Skin epidermis (tissue), 12 donors: Measurements from ENCODE around the gene ZBP1.
A peak's percentile ranks its signal among the peaks of the same experiment; 100 is the strongest.

Experiments used
- H3K27ac ChIP-seq, 21 experiments: fragments of 200-600 bp; sonication (generic) in 11 of 21; one replicate each; pipeline ENCODE4 v1.5.0; 2020; ENCODE audit warnings: mild to moderate bottlenecking in 3 of 21, inconsistent platforms in 2 of 21, moderate library complexity in 2 of 21
- H3K4me3 ChIP-seq, 7 experiments: fragments of 200-600 bp; sonication (generic) in 2 of 7; one replicate each; pipeline ENCODE4 v1.5.0; 2020; ENCODE audit warnings: inconsistent platforms in 2 of 7, mild to moderate bottlenecking in 2 of 7, moderate library complexity in 1 of 7

Gene ZBP1

DNA sequence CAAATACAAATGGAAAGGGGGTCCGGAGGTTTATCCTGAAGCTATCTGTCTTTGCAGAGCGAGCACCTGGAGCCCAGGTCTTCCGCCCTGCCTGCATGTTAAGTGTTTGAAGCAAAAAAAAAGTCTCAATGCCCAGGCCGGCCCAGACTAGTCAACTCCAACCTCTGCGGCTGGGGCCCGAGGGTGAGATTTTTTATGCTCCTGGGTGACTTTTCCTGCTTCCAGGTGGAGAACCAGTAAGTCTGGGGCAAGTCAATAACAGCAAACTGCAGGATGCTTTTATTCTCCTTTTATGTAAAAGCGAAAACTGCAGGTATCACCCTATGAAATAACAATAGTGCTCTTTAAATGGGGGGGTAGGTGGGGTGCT is 2.0 kb upstream of the ZBP1 start:
- peak overlapping the region in 4 of 21 experiments; percentile 9 to 89 (median 42) for H3K27ac ChIP-seq
- no peak overlapping the region for H3K4me3 ChIP-seq

DNA sequence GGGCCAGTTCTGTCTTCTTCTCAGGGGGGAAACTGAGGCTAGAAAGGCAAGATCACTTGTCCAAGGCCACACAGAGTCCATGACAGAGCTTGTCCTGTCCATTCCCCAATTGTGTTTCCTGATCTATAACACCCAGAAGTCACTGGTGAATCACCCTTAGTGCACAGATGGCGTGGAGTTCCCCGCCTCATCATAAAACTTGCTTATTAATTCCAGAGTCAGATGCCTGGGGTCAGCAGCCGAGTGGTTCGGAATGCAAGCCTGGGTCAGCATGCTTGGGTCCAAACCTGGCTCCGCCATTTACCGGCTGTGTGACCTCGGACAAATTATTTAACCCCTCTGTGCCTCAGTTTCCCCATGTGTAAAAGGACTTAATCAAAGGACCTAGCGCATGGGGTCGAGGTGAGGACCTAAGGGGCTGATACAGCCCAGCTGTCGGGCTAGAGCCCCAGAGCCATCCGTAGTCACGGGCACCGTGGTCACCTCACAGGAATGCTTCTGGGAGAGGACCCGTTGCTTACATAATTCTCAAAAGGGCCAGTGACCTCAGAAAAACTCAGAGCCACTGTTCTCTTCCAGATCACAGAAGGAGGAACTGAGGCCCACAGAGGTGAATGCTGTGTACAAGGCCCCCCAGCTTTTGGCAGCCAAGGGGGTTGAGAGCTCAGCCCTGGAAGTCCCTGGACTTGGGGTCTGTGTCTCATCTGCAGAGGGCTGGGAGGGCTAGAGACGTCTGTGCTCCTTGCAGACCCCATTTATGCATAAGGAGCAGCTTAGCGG is 1.4 kb upstream of the ZBP1 start:
- Histone ChIP-seq H3K27ac (peak overlapping the region in 10 of 21 experiments; percentile 34 to 89 (median 72)), H3K4me3 (no peak overlapping the region)

DNA sequence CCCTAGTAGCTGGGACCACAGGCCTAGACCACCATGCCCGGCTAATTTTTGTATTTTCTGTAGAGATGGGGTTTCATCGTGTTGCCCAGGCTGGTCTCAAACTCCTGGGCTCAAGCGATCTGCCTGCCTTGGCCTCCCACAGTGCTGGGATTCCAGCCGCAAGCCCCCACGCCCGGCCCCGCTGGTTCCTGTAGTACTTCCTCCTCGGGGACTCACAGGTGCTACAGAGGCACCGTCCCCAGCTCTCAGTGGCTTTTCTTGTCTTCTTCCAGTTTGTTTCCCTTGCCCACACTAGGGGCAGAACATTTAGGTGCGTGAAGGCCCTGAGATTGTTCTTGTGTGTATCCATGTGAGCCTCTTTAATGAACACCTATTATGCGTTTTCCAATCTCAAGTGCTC is 773 bp upstream of the ZBP1 start:
- Histone ChIP-seq H3K4me3 (no peak overlapping the region), H3K27ac (peak overlapping the region in 15 of 21 experiments; percentile 3 to 89 (median 70))

DNA sequence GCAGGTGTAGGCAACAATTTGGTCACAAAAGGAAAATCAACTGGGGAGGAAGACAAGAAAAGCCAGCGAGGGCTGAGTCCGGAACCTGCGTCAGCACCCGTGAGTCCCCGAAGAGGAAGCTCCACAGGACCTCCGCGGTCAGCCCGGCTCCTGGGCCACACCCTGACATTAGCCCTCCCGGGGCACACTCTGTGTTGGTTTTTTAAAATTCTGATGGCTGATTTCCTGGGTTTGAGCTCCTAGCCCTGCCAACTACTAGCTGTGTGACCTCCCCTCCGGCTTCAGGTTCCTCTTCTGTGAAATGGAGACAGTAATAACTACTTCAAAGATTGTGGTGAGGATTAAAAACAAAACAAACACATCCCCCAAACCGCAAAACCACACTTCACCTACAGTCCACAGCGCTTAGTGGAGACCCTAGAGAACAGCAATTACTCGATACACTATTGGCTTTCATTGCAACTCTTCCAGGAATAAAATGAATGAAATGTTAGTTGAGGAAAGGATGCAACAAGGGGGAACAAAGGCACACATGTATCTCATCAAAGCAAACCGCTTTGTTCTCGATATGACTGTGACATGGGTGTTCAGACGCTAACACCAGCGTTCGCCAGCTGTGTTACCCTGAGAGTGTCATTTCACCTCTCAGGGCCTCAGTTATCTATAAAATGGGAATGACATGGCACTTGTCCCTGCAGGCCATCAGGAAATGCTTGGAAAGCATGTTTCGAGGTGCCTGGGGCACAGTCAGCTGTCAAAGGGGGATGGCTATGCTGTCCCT is 985 bp downstream of the ZBP1 start:
- Histone ChIP-seq H3K4me3 (peak overlapping the region in 6 of 7 experiments; percentile 12 to 28 (median 20)), H3K27ac (peak overlapping the region in 18 of 21 experiments; percentile 14 to 89 (median 70))

DNA sequence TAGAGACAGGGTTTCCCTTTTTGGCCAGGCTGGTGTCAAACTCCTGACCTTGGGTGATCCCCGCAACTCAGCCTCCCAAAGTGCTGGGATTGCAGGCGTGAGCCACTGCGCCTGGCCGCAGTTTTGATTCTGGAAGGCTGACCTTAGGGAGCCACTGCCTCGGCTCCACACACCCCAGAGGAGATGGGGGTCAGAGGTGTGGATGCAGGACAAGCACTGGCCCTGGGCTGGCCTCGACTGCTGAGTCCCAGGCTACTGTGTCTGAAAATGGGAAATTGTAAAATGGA is 1.5 kb downstream of the ZBP1 start:
- H3K4me3 ChIP-seq = peak overlapping the region in 3 of 7 experiments; percentile 9 to 28 (median 12)
- peak overlapping the region in 18 of 21 experiments; percentile 14 to 89 (median 67) for H3K27ac ChIP-seq

DNA sequence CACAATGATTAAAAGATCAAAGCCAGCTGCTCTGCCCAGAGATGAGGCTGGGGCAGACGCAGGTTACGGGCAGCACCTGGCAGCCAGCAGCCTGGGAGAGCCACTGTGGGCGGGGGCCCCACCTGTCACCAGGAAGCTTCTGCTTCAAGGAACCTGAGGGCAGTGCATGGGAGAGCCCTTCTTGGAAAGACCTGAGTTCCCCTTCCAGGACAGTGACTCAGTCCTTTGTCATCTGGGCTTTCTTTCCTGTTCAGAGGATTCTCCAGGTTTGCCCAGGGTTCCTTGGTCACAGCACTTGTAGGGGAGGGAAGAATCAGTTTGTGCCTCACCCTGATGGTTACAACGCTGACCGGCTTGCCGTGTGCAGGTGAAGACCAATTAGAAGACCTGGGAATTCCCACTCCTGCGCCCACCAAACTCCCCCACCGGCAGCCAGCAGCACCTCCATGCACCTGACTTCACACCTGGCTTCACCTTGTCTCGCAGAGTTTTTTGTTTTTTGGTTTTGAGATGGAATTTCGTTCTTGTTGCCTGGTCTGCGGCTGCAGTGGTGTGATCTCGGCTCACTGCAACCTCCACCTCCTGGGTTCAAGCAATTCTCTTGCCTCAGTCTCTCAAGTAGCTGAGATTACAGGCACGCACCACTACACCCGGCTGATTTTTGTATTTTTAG is 2.0 kb downstream of the ZBP1 start:
- Histone ChIP-seq H3K27ac (peak overlapping the region in 16 of 21 experiments; percentile 15 to 89 (median 71)), H3K4me3 (peak overlapping the region in 3 of 7 experiments; percentile 9 to 28 (median 12))

DNA sequence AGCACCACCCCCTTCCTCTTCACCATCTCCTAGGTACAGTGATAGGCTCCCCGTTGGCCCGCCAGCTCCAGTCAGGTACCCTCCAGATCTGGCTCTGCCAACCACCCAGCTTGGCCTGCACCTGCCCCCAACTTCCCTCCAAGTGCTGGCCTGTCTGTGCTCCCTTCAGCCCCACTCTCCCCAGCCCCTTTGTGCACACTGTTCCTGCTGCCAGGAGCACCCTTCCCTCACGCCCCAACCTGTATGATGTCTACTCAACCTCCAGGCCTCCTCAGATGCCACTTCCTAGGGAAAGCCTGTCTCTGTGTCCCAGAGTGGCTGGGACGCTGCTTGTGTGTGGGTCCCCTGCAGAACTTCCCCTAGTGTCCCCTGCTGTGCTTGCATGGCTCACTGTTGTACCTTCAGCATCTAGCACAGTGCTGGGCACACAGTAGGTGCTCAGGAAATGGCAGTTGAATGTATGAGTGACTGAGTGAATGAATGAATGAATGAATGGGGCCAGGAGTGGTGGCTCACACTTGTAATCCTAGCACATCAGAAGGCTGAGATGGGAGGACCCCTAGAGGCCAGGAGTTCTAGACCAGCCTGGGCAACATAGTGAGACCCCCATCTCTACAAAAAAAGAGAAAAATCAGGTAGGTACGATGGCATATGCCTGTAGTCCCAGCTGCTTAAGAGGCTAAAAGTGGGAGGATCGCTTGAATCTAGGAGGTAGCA is 3.0 kb downstream of the ZBP1 start:
- no peak overlapping the region for H3K4me3 ChIP-seq
- peak overlapping the region in 2 of 21 experiments; percentile 87 to 89 for H3K27ac ChIP-seq

DNA sequence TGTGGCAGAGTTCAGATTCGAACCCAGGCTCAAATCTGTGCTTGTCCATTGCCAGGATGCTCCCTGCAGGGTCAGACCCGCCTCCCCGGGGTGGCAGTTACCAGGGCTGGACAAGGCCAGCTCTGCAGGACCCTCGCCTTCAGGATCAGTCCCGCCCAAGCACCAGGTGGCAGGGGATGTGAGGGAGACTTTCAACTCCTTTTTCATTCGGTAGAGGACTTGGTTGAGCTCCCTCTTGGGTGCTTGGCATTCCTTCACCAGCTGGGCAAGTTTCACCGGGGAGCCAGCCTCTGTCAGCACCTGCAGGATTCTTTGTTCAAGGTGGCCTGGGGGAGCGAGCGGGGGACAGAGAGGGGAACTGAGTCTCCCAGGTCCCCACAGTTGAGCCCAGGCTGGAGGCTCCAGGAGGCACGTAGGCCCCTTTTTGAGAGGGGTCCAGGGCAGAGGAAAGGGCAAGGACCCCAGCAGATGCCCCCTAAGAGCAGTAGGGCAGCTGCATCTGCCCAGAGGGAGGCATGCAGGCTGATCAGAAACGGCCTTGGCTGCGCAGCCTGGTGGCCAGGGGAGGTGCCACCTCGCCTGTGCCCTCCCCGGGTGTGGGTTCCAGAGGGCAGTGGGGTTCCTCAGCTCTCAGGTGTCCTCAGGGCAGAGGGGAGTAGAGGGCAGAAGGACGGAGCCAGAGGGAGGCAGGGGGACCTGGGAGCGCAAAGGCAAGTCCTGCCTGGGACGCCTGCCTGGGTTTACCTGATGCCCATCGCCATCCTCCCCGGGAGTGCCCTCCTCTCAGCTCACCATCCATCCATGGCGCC is 3.9 kb downstream of the ZBP1 start:
- Histone ChIP-seq H3K4me3 (no peak overlapping the region), H3K27ac (no peak overlapping the region)

DNA sequence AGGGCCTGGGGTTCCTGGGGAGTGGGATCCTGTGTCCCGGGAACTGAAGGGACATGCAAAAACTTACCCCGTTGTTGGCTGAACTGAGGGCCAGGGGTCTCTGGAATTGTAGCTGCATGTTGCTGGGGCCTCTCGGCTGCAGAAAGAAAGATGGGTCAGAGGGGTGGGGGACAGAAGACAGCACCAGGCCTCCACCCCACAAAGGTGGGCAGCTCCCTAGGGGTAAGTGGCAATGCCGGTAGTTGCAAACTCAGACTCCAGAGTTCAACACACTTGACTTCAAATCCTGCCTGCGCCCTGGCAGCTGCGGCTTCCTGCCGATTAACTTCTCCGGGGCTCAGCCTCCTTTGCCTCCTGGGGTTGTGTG is 4.8 kb downstream of the ZBP1 start:
- Histone ChIP-seq H3K4me3 (no peak overlapping the region), H3K27ac (no peak overlapping the region)

DNA sequence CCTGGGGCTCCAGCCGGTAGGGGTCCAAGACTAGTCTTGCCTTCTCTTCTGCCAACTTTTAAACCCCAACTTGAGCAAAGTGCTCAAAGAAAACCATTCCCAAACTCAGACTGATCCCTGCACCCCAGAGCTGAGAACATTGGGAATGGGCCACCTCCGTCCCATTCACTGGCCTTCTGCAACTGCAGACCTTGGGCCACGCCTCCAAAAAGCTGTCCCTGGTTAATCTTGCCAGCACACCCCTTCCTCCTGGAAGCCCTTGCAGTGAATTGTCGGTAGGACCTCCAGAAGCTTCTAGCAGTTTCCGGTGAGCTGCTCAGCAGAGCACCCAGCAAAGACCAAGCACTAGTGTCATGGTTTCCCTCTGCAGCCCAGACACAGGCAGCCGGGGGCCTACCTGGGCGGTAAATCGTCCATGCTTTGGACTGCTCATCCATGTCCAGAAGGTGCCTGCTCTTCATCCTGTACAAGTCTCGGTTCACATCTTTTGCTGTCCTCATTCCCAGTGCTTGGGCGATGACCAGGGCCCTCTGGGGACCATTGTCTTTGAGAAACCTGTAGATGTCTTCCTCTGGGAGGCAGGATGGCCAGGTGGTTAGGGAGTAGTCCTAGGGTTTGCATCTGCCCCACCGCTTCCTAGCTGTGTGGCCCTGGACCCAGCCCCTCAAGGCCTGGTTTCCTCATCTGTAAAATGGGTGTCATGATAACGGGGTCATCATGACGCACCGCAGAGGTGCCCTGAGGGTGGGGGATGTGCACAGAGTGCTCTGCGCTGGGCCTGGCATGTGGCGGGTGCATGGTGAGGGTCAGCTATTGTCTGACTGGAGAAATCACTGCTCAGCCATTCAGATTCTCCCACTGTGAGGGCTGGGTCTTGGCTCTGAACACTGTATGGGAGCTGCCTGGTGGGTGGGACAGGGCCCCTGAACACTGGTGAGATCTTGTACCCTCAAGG is 5.5 kb downstream of the ZBP1 start:
- Histone ChIP-seq H3K4me3 (no peak overlapping the region), H3K27ac (no peak overlapping the region)

DNA sequence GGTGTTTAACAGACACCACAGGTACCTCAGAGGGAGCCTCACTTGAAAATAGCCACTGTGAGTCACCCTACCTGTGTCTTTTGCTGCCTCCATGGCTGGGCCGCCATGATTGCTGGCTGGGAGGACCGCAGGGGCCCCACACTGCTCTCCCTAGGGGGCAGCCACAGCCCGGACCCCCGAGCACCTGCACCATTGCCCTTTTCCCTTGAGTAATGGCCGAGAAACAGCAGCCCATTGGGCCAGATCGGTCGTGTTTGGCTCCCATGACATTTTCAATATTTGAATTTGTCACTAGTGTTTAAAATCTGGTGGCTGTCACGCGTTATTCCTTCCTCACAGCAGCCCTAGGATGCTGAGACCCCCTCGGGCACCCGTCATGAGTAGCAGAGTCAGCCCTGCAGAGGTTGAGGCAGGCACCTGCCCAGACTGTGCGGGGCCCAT is 6.7 kb downstream of the ZBP1 start:
- Histone ChIP-seq H3K27ac (no peak overlapping the region), H3K4me3 (no peak overlapping the region)

DNA sequence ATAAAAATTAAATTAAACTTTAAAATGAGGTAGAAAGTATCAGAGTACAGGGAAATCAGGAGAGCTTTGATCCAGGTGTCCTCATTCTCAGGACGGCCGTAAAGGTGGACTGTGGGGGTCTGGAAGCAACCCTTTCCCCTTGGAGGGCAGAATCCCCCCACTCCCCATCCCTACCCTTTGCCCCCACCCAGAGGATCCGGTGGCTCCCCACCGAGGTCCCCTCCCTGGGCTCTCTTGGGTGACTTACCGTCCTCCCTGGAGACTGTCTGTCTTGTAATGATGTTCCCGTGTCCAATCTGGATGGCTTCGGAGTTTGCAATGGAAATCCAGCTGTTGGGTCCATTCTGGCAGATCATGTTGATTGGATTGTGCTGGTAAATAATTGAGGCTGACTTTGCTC is 7.3 kb downstream of the ZBP1 start:
- Histone ChIP-seq H3K4me3 (no peak overlapping the region), H3K27ac (no peak overlapping the region)

DNA sequence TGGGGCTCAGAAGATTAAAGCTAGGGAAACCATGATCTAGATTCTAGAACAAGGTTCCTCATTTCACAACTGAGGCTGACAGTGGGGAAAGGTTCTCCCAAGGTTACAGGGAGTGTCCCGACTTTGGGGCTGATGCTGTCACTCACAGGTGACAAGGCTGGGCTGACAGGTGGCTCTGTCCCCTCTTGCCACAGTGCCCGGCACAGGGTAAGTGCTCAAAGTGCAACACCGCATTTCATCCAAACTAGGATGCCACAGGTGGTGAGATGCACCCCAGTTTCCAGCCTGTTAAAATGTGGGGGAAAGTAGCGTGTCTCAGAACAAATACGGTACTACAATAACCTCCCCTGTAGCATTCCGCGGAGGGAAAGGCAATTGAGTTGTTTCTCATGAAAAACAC is 7.8 kb downstream of the ZBP1 start:
- Histone ChIP-seq H3K27ac (no peak overlapping the region), H3K4me3 (no peak overlapping the region)

DNA sequence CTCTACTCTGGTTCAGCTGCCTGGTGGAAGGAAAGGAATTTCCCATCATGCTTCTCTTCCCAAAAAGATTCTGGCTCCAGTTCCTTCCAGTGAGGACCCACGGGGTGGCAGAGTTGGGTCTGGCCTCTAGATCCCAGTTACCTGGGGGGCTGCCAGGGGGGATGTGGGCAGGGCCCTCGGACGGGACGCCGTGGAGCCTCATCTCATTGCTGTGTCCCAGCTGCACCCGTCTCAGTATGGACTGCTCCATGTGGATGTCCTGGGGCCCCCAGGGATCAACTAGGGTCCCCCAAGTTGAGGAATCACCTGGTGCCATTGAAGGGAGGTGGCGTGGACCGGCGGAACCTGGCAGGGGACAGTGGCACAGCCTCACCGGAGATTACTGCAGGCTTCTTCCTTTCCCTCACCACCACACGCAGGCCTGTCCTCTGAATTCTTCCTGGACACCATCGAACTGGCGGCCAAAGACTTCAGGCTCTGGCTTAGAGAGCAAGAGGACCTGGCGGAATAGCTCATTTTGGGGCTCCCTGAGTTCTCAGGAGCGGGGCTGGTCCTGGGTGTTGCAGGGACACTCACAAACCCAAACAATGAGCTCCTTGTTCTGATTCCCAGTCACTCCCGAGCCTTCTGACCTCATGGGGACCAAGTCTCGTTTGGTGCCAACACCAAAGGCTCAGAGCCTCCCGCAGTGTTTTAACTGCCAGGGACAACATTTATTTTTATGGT is 8.5 kb downstream of the ZBP1 start:
- Histone ChIP-seq H3K4me3 (no peak overlapping the region), H3K27ac (no peak overlapping the region)

DNA sequence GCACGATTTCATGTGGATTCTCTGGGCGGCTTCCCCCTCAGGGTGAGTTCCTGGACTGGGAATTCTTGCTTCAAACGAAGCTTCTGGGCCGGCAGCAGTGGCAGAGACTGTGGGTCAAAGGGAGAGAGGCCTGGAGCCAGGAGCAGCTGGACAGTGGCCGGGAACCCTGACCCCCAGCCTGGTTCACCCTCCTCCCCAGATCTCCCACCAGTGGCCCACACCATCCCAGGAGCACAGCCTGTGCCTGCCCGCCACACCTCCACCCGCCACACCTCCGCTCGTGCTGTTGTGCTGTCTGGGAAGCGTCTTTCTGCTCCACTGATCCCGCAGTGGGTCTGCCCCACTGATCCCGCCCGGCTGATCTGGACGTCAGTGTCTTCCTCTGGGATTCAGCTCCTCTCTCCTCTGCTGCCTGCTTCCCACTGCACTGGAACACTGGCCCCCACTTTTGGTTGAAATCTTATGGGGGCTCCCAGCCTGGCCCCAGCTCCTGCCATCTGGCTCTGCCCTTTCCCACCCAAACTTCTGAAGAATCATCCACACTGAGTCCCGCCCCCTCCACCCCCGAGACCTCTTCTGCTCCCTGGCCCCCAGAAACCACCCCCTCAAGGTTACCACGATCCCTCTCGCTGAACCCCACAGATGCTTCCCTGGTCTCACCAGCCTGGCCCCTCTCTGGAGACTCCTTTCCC is 9.8 kb downstream of the ZBP1 start:
- no peak overlapping the region for H3K27ac ChIP-seq
- no peak overlapping the region for H3K4me3 ChIP-seq

DNA sequence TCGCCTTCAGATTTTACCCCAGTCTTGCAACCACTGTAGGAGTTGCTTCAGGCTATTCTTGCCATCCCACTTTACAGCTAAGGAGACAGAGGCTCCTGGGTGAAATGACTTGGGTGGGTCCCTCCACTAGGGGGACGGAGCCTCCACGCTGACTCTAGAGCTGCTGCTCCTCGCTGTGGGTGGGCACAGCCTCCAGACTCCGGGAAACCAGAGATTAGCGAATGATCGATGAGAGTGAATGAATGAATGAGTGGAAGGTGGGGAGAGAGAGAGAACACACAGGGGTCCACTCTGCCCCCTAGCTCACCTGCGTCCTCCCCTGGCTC is 10.4 kb downstream of the ZBP1 start:
- Histone ChIP-seq H3K27ac (no peak overlapping the region), H3K4me3 (no peak overlapping the region)
